GM21360 (cell line): ENCODE measurements around the gene TPRA1.

ENCODE experiments used
- ATAC-seq: cut with Tn5 transposase; IDR thresholded peaks from one replicate; pipeline ENCODE4 v1.9.1; 2021; ENCODE audit warnings: mild to moderate bottlenecking, moderate library complexity; ENCODE audit not compliant: unreplicated experiment

Gene TPRA1

GRCh38 chr3:127593178-127593577 lies 2.6 kb upstream of the TPRA1 start:
- no peak for ATAC-seq

GRCh38 chr3:127590282-127590592 lies 296 bp downstream of the TPRA1 start:
- ATAC-seq: peak; percentile 30

GRCh38 chr3:127589600-127590281 lies 792 bp downstream of the TPRA1 start:
- peak; percentile 7 for ATAC-seq

GRCh38 chr3:127588806-127589577 lies 1.5 kb downstream of the TPRA1 start:
- no peak for ATAC-seq

- ATAC-seq: no peak
These were observed 2.7 kb downstream of the TPRA1 start for GRCh38 chr3:127587876-127588275.

- no peak for ATAC-seq
These were observed 4.6 kb downstream of the TPRA1 start for GRCh38 chr3:127585813-127586413.

GRCh38 chr3:127585163-127585812 lies 5.2 kb downstream of the TPRA1 start:
- ATAC-seq: no peak

GRCh38 chr3:127584734-127585133 lies 5.8 kb downstream of the TPRA1 start:
- ATAC-seq: no peak

GRCh38 chr3:127580327-127581060 lies 10.0 kb downstream of the TPRA1 start:
- no peak for ATAC-seq

GRCh38 chr3:127578802-127579201 lies 11.7 kb downstream of the TPRA1 start:
- ATAC-seq: no peak

- ATAC-seq: no peak
These were observed 12.4 kb downstream of the TPRA1 start for GRCh38 chr3:127578168-127578567.

GRCh38 chr3:127577448-127577847 lies 13.1 kb downstream of the TPRA1 start:
- no peak for ATAC-seq

GRCh38 chr3:127574880-127575878 lies 15.4 kb downstream of the TPRA1 start:
- ATAC-seq: peak; percentile 79

GRCh38 chr3:127573912-127574311 lies 16.6 kb downstream of the TPRA1 start:
- ATAC-seq: no peak

- no peak for ATAC-seq
These were observed 17.1 kb downstream of the TPRA1 start for GRCh38 chr3:127573401-127573800.

- no peak for ATAC-seq
These were observed 17.8 kb downstream of the TPRA1 start for GRCh38 chr3:127572735-127573134.

- no peak for ATAC-seq
These were observed 18.3 kb downstream of the TPRA1 start for GRCh38 chr3:127572186-127572585.

GRCh38 chr3:127570520-127570919 lies 20.0 kb downstream of the TPRA1 start:
- ATAC-seq: no peak

- ATAC-seq: no peak
These were observed 21.4 kb downstream of the TPRA1 start for GRCh38 chr3:127569160-127569559.

GRCh38 chr3:127568586-127568985 lies 21.9 kb downstream of the TPRA1 start:
- ATAC-seq: no peak
